Liver (tissue), 9 donors: ENCODE results near the gene SEC22C. TPM values are rescaled to one million over a fixed set of nuclear protein-coding genes. Genes with fewer than 3 reads are reported as not detected.

Experiments
- DNase-seq: peaks from one replicate; pipeline ENCODE4 v3.0.0-alpha.2; 2017; ENCODE audit warnings: low spot score
- H3K27ac ChIP-seq, 2 donors: one replicate each; pipeline ENCODE4 v1.7.0; 2013; ENCODE audit warnings: inconsistent platforms in 2 of 2, low read length in 2 of 2, control low read depth in 1 of 2, low read depth in 1 of 2, mild to moderate bottlenecking in 1 of 2
- H3K27me3 ChIP-seq, 4 donors: one replicate each; pipeline versions ENCODE4 v1.6.1 to v1.7.0; 2013; ENCODE audit warnings: low read length in 3 of 4, inconsistent platforms in 1 of 4, mild to moderate bottlenecking in 1 of 4, moderate library complexity in 1 of 4; ENCODE audit not compliant: control insufficient read depth in 4 of 4, insufficient read depth in 4 of 4
- H3K36me3 ChIP-seq, 4 donors: one replicate each; pipeline versions ENCODE4 v1.6.1 to v1.7.0; 2013; ENCODE audit warnings: low read length in 3 of 4, mild to moderate bottlenecking in 3 of 4, low read depth in 1 of 4, moderate library complexity in 1 of 4; ENCODE audit not compliant: control insufficient read depth in 4 of 4, insufficient read depth in 3 of 4
- H3K4me1 ChIP-seq, 4 donors: one replicate each; pipeline versions ENCODE4 v1.6.1 to v1.7.0; 2013; ENCODE audit warnings: low read length in 3 of 4, mild to moderate bottlenecking in 3 of 4, moderate library complexity in 1 of 4; ENCODE audit not compliant: control insufficient read depth in 4 of 4, insufficient read depth in 4 of 4
- H3K4me3 ChIP-seq, 3 donors: one replicate each; pipeline versions ENCODE4 v1.6.1 to v1.7.0; 2013; ENCODE audit warnings: low read length in 3 of 3, control low read depth in 1 of 3, low read depth in 1 of 3, mild to moderate bottlenecking in 1 of 3
- H3K9ac ChIP-seq, 2 donors: one replicate each; pipeline ENCODE4 v1.7.0; 2013; ENCODE audit warnings: low read length in 2 of 2, mild to moderate bottlenecking in 2 of 2, moderate library complexity in 2 of 2, control low read depth in 1 of 2, low read depth in 1 of 2
- H3K9me3 ChIP-seq, 4 donors: one replicate each; pipeline versions ENCODE4 v1.6.1 to v1.7.0; 2013; ENCODE audit warnings: low read length in 3 of 4; ENCODE audit not compliant: control insufficient read depth in 4 of 4
- CTCF ChIP-seq: fragments of 150-350 bp; IDR thresholded peaks from 2 replicates; pipeline ENCODE4 v1.5.1; 2017; ENCODE audit warnings: improper control_type of control experiment, low read depth, low read length; ENCODE audit not compliant: missing input control
- EGR1 ChIP-seq, 2 donors: IDR thresholded peaks; 2 replicates each; pipeline ENCODE4 v1.6.1; 2016 to 2018; ENCODE audit warnings: antibody characterized with exemption in 2 of 2, low read depth in 2 of 2
- FOXA1 ChIP-seq: IDR thresholded peaks from 2 replicates; pipeline ENCODE4 v1.6.1; 2016; ENCODE audit warnings: antibody characterized with exemption
- FOXA2 ChIP-seq: IDR thresholded peaks from 2 replicates; pipeline ENCODE4 v1.6.1; 2016; ENCODE audit warnings: antibody characterized with exemption
- GABPA ChIP-seq, 2 donors: IDR thresholded peaks in 1 of 2; conservative IDR thresholded peaks in 1 of 2; 2 replicates each; pipeline ENCODE4 v1.6.1; 2016; ENCODE audit warnings: antibody characterized with exemption in 2 of 2, mild to moderate bottlenecking in 1 of 2, moderate library complexity in 1 of 2
- HNF4A ChIP-seq, 2 donors: conservative IDR thresholded peaks; 2 replicates each; pipeline ENCODE4 v1.6.1; 2016; ENCODE audit warnings: antibody characterized with exemption in 2 of 2, mild to moderate bottlenecking in 2 of 2
- HNF4G ChIP-seq: IDR thresholded peaks from 2 replicates; pipeline ENCODE4 v1.6.1; 2016; ENCODE audit warnings: antibody characterized with exemption
- JUND ChIP-seq, 2 donors: IDR thresholded peaks; 2 replicates each; pipeline ENCODE4 v1.6.1; 2016; ENCODE audit warnings: antibody characterized with exemption in 2 of 2
- NR2F2 ChIP-seq: IDR thresholded peaks from 2 replicates; pipeline ENCODE4 v1.6.1; 2016; ENCODE audit warnings: antibody characterized with exemption
- RAD21 ChIP-seq, 2 donors: IDR thresholded peaks; 2 replicates each; pipeline ENCODE4 v1.6.1; 2016; ENCODE audit warnings: antibody characterized with exemption in 2 of 2, mild to moderate bottlenecking in 2 of 2
- RXRA ChIP-seq, 2 donors: IDR thresholded peaks; 2 replicates each; pipeline ENCODE4 v1.6.1; 2017 to 2018; ENCODE audit warnings: antibody characterized with exemption in 2 of 2, mild to moderate bottlenecking in 1 of 2
- SP1 ChIP-seq: IDR thresholded peaks from 2 replicates; pipeline ENCODE4 v1.6.1; 2018; ENCODE audit warnings: antibody characterized with exemption, mild to moderate bottlenecking
- TAF1 ChIP-seq: conservative IDR thresholded peaks from 2 replicates; pipeline ENCODE4 v1.6.1; 2016; ENCODE audit warnings: antibody characterized with exemption, mild to moderate bottlenecking
- YY1 ChIP-seq: IDR thresholded peaks from 2 replicates; pipeline ENCODE4 v1.6.1; 2016; ENCODE audit warnings: antibody characterized with exemption, mild to moderate bottlenecking
- WGBS: extraction: QIAGEN DNeasy Blood & Tissue Kit; methylation state at CpG from one replicate; pipeline ENCODE4 v1.1.7; 2013; 5-methylcytosine and 5-hydroxymethylcytosine counted together
- polyA plus RNA-seq, 2 donors: library from polyadenylated mRNA; stranded (reverse) in 1 of 2; unstranded in 1 of 2; fragments of 200-250 nt in 1 of 2; fragments of >200 nt in 1 of 2; fragmentation: Nextera tagmentation in 1 of 2; extraction: Ambion mirVana in 1 of 2; gene quantifications; one replicate each; pipeline versions ENCODE4 v1.2.1 to v1.2.3, GENCODE V29; 2013 to 2015
- total RNA-seq, 2 donors: library from RNA; depleted of rRNA; stranded (reverse); fragments of >200 nt; gene quantifications; one replicate each; pipeline ENCODE4 v1.2.3, GENCODE V29; 2014
- TF ChIP-seq, protein P1 (sequence below): IDR thresholded peaks from 2 replicates; pipeline ENCODE4 v1.6.1; 2016; ENCODE audit warnings: antibody characterized with exemption, mild to moderate bottlenecking
- TF ChIP-seq, protein P2 (sequence below): IDR thresholded peaks from 2 replicates; pipeline ENCODE4 v1.6.1; 2016; ENCODE audit warnings: antibody characterized with exemption
- TF ChIP-seq, protein P3 (sequence below): IDR thresholded peaks from 2 replicates; pipeline ENCODE4 v1.6.1; 2016; ENCODE audit warnings: antibody characterized with exemption
- donor health status: healthy.
- donor health status: healthy.
- donor health status: healthy.
- donor health status: healthy.
- donor health status: healthy.

The SEC22C gene
- total and polyA plus RNA-seq, 4 donors = 14.5 to 48.5 (median 17.8) TPM

DNA sequence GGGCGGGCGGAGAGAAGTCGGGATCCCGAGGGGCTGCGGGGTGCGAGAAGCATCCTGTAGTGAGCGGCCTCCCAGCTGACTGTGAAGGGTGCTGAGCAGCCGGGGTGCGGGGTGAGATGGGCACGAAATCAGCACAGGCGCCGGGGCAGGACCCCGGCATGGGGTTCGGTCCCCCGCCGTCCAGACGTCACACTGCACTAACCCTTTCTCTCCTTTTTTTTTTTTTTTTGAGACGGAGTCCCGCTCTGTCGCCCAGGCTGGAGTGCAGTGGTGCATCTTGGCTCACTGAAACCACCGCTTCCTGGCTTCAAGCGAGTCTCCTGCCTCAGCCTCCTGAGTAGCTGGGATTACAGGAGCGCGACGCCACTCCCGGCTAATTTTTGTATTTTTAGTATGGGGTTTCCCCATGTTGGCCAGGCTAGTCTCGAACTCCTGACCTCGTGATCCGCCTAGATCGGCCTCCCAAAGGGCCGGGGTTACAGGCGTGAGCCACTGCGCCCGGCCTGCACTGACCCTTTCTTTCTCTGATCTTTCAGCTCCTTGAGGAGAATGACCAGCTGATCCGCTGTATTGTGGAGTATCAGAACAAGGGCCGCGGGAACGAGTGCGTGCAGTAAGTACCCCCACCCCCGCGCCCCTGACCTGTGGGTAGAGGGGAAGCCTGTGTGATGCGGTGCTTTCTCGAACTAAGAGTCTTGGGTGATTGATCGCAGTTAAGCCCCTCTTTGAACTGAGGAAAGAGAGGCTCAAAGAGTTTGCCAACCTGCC, 9.4 kb upstream of the SEC22C start:
- peaks cover 4 to 14% (median 5%) of the 10 kb centered on the region in 4 donors for H3K4me1 ChIP-seq
- peak overlapping the region; percentile 4 to 45 for H3K9ac ChIP-seq
- H3K4me3 ChIP-seq = peak overlapping the region; percentile 78 to 82 (median 80)
- peaks cover 4 to 8% (median 6%) of the 10 kb centered on the region in 4 donors for H3K36me3 ChIP-seq
- no peaks in the 10 kb centered on the region for H3K9me3 ChIP-seq
- DNase-seq = no peak
- no peak for TF ChIP-seq NR2F2
- TF ChIP-seq CTCF = no peak
- TF ChIP-seq YY1 = no peak
- TF ChIP-seq GABPA (IDR thresholded peaks at IDR 0.05 in 1 of 2, conservative IDR thresholded peaks at IDR 0.05 in 1 of 2) = no peak
- TF ChIP-seq HNF4A (conservative IDR thresholded peaks at IDR 0.05) = no peak
- no peak for TF ChIP-seq FOXA2
- H3K27ac ChIP-seq = peak overlapping the region; percentile 45 to 51
- H3K27me3 ChIP-seq = no peaks in the 10 kb centered on the region
- 12% methylated on average over 44 of the region's 44 CpGs for WGBS

- Histone ChIP-seq H3K27ac (peak overlapping the region in 1 of 2 donors; percentile 74), H3K9ac (no peak overlapping the region), H3K4me1 (peaks cover 4 to 14% (median 5%) of the 10 kb centered on the region in 4 donors), H3K27me3 (no peaks in the 10 kb centered on the region), H3K36me3 (peaks cover 0 to 5% (median 3%) of the 10 kb centered on the region in 4 donors), H3K9me3 (no peaks in the 10 kb centered on the region), H3K4me3 (no peak overlapping the region)
- TF ChIP-seq EGR1 (IDR thresholded peaks at IDR 0.05; ENCODE audit: low read depth in 2 of 2) = no peak
- TF ChIP-seq SP1 = no peak
- TF ChIP-seq FOXA1 = no peak
- TF ChIP-seq NR2F2 = no peak
- TF ChIP-seq, protein P1, sequence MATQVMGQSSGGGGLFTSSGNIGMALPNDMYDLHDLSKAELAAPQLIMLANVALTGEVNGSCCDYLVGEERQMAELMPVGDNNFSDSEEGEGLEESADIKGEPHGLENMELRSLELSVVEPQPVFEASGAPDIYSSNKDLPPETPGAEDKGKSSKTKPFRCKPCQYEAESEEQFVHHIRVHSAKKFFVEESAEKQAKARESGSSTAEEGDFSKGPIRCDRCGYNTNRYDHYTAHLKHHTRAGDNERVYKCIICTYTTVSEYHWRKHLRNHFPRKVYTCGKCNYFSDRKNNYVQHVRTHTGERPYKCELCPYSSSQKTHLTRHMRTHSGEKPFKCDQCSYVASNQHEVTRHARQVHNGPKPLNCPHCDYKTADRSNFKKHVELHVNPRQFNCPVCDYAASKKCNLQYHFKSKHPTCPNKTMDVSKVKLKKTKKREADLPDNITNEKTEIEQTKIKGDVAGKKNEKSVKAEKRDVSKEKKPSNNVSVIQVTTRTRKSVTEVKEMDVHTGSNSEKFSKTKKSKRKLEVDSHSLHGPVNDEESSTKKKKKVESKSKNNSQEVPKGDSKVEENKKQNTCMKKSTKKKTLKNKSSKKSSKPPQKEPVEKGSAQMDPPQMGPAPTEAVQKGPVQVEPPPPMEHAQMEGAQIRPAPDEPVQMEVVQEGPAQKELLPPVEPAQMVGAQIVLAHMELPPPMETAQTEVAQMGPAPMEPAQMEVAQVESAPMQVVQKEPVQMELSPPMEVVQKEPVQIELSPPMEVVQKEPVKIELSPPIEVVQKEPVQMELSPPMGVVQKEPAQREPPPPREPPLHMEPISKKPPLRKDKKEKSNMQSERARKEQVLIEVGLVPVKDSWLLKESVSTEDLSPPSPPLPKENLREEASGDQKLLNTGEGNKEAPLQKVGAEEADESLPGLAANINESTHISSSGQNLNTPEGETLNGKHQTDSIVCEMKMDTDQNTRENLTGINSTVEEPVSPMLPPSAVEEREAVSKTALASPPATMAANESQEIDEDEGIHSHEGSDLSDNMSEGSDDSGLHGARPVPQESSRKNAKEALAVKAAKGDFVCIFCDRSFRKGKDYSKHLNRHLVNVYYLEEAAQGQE = no peak
- TF ChIP-seq HNF4G = no peak
- TF ChIP-seq RXRA (IDR thresholded peaks at IDR 0.05) = no peak
- TF ChIP-seq, protein P2, sequence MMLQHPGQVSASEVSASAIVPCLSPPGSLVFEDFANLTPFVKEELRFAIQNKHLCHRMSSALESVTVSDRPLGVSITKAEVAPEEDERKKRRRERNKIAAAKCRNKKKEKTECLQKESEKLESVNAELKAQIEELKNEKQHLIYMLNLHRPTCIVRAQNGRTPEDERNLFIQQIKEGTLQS = no peak
- TF ChIP-seq, protein P3, sequence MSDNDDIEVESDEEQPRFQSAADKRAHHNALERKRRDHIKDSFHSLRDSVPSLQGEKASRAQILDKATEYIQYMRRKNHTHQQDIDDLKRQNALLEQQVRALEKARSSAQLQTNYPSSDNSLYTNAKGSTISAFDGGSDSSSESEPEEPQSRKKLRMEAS = no peak
- TF ChIP-seq RAD21 (IDR thresholded peaks at IDR 0.05) = no peak
- no peak for TF ChIP-seq CTCF
- no peak for TF ChIP-seq HNF4A (conservative IDR thresholded peaks at IDR 0.05)
- TF ChIP-seq TAF1 = no peak
- no peak for TF ChIP-seq GABPA (IDR thresholded peaks at IDR 0.05 in 1 of 2, conservative IDR thresholded peaks at IDR 0.05 in 1 of 2)
- TF ChIP-seq JUND (IDR thresholded peaks at IDR 0.05) = no peak
- no peak for TF ChIP-seq YY1
- WGBS = 95% methylated on average over 20 of the region's 20 CpGs
- no peak for DNase-seq
Measured at GRCh38 chr3:42589382-42590109, 7.8 kb upstream of the SEC22C start.
